HG02623 (cell line): Measurements from ENCODE around the gene TBKBP1.

Source experiments
- ATAC-seq: cut with Tn5 transposase; IDR thresholded peaks from one replicate; pipeline ENCODE4 v1.9.1; 2021; ENCODE audit warnings: moderate library complexity; ENCODE audit not compliant: unreplicated experiment

TBKBP1 gene

GRCh38 chr17:47712330-47713023 is 18.5 kb downstream of the TBKBP1 start:
- ATAC-seq = no peak

GRCh38 chr17:47713980-47714700 is 20.2 kb downstream of the TBKBP1 start:
- ATAC-seq = no peak

DNA sequence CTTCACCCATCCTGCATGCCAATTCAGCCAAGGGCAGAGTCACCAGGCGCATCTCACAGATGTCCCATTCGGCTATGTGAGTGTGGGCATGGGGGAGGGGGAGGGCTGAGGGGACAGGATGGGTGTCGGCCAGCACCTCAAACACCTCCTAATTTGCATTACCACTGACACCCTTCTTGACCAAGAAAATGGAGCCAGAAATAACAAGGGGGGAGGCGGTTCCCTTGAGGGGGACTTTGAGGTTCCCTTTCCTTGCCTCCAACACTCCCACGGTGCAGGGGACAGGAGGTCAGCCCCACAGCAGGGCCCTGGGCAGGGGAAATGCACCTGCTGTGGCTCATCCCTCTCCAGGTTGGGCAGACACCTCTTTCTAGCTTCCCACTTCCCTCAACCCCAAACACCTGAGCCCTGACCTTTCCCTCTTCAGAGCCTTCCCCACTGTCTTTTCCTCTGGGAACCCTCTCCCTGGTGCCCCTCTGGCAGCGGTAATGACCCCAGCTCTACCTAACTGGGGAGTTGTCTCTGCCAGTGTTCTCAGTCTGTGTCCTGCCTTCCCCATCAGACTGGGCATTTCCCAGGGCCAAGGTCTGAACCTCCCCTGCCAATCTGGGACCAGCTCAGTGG is 20.9 kb downstream of the TBKBP1 start:
- ATAC-seq = no peak

- no peak for ATAC-seq
Observed at GRCh38 chr17:47715669-47716325, 21.8 kb downstream of the TBKBP1 start.

- ATAC-seq = no peak
Observed at GRCh38 chr17:47716375-47716774, 22.4 kb downstream of the TBKBP1 start.

GRCh38 chr17:47717261-47717697 is 23.3 kb downstream of the TBKBP1 start:
- ATAC-seq = no peak

DNA sequence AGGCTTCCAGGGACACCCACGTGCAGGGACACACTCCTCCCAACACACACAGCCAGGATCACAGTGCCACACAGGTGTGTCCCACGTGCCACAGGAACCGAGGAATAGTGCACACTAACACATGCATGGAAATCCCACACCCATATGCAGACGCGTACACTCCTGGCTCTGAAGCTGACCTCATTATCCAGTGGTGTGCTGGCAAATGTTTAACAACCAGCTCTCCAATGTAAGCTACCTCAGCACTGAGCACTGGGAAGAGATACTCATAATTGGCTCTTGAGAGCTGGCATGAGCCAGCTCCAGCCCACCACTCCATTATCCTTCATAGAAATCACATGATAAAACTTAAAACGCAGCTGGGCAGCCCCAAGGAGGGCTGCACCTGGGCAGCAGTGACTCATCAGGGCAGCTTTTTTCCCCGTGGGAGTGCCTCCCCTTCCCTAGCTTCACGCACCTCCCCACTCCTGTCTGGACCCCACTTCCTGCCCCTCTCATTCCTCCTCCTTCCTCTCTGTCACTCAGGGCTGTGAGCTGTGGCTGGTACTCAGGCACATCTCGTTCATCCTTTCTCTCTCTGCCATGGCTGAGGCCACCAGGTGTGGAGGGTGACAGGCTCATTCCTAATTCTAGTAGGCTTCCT is 24.1 kb downstream of the TBKBP1 start:
- no peak for ATAC-seq

GRCh38 chr17:47718634-47719405 is 24.9 kb downstream of the TBKBP1 start:
- ATAC-seq = no peak

- no peak for ATAC-seq
Observed at GRCh38 chr17:47719411-47720152, 25.6 kb downstream of the TBKBP1 start.

- no peak for ATAC-seq
Observed at GRCh38 chr17:47720196-47720595, 26.2 kb downstream of the TBKBP1 start.

- no peak for ATAC-seq
Observed at GRCh38 chr17:47720754-47721533, 27.0 kb downstream of the TBKBP1 start.

GRCh38 chr17:47721725-47722124 is 27.8 kb downstream of the TBKBP1 start:
- ATAC-seq = no peak

GRCh38 chr17:47724705-47725104 is 30.7 kb downstream of the TBKBP1 start:
- ATAC-seq = no peak

DNA sequence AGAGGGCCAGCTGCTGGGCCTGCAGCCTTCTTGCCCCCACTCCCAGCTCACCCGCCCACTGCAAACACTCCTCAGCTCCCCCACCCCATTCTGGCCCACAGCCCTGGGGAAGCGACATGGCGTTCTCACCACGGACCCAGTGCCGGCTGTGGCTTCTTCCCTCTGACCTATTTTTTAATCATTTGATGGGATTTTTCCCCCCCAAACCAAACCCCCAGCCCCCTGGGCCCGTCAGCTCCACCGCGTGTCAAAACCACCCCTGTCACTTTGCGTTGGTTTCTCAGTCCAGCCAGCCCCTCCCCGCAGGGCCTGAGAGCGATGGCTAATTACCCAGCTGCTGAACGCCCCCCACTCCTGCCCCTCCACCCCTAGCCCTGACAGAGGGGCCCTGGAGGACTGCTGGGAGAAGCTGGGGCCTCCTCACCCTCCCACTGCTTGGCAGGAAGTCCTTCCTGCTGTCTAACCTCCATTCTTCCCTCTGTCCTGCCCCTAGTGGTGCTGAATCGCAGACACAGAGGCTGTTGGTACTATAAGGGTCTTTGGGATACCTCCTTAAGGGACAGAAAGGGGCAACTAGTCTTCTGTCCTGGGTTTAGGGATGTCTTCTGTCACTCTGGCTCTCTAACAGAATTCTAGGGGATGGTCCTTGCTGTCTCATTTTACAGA is 31.6 kb downstream of the TBKBP1 start:
- ATAC-seq = no peak

DNA sequence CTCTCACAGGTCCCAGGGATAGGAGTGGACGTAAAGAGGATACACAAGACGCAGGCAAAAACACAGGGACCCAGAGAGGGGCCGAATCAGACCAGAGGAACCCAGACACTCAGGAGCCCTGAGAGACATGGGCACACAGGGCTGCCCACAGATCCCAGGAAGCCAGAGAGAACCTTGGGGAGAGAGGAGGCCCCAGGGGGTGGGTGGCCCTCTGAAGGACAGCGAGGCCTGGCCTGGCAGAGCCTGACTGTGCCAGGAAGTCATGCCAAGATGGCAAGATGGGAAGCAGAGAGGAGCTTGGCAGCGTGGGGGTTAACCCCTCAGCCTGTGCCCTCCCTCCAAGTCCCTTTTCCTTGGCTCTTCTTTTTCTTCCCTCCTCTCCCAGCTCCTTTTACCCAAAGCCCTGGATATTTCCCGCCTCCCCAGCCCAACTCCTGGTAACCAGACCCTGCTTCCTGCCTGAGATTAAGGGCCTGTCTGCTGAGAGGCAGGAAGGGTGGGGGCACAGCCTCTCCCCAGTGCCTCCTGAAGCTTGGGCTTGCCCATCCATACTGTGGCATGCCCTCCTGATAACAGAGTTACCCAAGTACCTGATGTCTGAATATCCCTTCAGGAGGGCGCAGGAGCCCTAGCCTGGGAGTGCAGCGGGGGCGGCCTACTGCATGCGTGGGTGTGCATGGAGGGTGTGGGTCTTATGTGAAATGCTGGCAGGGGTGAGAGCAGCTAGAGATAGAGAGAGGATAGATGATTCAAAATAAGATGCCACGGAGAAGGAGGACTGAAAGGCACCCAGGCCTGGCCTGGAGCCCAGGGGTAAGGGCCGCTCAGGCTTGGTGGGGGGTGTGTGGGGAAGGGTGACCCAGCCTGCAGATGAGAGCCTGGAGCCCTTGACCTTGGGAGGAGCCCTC is 33.1 kb downstream of the TBKBP1 start:
- ATAC-seq = no peak

GRCh38 chr17:47727704-47728036 is 33.7 kb downstream of the TBKBP1 start:
- ATAC-seq = no peak

DNA sequence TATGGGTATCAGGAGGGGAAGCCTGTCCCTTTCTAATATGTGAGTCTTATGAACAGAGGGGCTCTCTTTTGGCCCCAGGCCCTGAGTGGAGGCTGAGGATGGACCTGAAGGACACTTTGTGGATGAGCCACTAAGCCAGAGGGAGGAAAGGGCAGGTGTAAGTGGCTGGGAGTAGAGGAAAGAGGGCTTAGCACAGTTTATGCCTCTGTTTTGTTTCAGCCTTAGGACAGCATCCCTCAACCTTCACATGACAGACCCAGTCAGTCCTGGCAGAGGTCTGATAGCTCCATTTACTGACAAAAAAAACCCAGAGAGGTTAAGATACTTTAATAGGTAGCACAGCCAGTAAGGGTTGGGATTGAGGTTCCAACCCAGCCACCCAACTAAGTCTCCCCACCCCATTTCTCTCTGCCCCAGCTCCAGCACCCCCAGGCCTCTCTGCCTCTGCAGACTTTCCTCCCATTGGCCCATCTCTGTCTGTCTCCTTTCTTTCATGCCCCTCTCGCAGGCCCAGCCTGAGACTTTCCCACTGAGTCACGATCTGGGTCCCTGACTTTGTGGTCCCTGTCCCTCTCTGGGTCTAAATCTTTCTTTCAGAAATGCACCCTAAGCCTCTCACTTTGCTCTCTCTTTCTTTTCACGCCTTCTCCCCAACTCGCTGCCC is 34.4 kb downstream of the TBKBP1 start:
- ATAC-seq = no peak
